GM21528 (cell line): ENCODE measurements around the gene STK17B.

Source experiments
- ATAC-seq: cut with Tn5 transposase; IDR thresholded peaks from one replicate; pipeline ENCODE4 v1.9.1; 2021; ENCODE audit warnings: mild to moderate bottlenecking, moderate library complexity; ENCODE audit not compliant: unreplicated experiment, low FRiP score

The STK17B gene

DNA sequence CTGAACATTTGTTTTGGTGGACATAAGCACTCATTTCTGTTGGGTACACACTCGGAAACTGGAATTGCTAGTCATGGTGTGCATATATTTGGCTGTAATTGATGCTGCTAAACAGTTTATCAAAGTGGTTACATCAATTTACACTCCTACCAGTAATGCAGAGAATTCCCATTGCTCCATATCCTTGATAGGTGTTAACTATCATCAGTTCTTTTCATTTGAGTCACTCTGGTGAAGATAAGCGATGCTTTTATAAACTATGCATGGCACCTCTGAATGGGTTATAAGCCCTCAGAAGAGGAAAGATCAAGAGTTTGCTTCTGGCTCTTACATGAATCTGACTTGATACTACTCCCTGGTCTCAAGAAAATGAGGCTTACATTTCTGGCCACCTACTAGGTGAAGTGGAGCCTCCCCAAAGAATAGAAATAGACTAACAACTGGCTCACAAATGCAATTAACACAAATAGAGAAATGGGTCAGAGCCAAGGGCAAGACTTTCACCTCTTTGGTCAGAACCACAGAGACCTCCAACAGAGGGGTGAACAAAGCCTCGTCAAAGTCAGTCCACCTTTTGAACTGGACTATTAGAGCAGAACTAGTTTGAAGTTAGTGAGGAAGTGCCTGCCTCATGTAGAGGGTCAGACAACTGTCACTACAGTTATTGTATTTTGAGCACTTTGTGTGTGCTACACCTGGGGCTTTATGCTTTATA lies 15.0 kb upstream of the STK17B start:
- ATAC-seq = no peak

DNA sequence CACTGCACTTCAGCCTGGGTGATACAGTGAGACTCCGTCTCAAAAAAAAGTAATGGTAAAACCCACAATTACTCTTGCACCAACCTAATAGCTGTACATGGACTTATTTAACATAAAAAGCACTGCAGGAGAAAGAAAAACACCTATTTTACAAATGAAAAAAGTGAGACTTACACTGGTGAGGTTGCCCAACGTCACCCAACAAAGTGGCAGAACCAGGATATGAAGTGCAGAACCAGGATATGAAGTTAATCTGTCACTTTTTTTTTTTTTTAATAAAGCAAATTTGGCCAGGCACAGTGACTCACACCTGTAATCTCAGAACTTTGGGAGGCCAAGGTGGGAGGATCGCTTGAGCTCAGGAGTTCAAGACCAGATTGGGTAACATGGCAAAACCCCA lies 13.5 kb upstream of the STK17B start:
- ATAC-seq = no peak

DNA sequence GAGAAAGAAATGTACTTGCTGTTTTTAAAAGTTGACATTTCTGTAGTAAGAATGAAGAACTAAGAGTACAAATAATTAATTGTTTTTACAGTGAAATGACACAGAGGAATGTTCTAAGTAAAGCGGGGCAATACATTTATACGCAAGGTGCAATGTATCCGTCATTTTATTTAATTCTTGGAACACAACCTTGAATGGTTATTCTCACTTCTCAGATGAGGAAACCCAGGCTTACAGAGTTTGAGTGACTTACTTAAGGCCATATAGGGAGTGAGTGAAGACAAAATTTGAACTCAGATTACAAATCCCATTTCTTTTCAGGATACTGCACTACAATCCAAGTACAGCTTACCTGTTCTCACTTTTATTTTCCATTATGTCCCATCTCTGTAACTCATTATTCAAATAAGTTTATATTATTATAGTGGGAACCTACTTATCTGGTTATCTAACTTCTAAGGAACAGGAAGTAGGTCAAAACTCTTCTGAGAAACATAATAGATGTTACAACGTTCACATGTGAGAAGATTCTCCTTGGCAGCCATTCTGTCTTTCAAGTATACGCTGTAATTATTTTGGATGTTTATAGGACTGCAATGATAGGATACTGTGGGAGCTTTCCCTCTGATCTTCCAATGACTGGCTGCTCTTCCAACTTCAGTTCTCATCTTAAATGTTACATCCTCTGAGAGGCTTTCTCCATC lies 12.3 kb upstream of the STK17B start:
- ATAC-seq = no peak

DNA sequence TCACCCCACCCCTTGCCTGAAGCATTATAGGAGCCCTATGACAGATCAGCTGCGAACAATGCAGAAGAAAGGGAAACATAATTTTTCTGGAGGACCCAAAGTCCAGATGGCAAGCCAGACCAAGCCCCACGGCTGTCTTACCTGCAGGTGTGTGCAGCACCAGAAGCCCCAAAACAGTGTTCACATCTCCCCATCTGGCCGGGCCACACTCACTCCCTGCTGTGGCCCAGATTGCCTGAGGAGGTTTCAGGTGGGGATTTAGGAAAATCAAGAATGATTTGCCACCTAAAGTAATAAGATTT lies 11.7 kb upstream of the STK17B start:
- no peak for ATAC-seq

DNA sequence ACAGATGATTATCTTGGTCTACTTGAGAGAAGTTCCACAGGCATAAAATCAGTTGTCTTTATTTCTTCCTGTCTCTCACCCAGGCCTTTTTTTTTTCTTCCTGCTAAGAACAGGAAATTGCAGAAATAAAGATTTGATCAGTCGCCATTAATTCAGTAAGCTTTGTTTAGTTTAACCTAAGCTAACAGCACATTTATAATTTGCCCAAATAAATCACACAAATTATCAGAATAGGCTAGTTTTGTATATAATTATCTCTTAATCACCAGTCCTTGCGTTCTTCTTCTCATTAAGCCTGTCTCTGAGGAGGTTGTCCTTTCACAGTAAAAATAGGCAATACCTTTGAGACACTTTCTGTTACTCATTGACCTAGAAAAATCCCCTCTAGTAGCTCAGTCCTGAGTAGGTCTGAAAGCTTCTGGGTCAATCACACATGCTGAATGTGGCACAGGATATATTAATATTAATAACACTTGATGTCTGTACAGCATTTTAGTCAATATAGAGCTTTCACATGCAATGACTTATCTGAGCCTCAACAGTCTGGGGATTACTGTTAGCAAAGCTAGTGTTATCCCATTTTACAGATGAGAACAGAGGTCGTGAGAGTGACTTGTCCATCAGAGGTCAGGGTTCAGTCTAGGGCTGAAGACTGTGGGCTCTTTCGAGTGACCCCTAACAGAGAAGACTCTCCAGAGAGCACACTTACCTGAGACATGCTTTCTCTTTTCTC lies 11.2 kb upstream of the STK17B start:
- peak; percentile 80 for ATAC-seq

DNA sequence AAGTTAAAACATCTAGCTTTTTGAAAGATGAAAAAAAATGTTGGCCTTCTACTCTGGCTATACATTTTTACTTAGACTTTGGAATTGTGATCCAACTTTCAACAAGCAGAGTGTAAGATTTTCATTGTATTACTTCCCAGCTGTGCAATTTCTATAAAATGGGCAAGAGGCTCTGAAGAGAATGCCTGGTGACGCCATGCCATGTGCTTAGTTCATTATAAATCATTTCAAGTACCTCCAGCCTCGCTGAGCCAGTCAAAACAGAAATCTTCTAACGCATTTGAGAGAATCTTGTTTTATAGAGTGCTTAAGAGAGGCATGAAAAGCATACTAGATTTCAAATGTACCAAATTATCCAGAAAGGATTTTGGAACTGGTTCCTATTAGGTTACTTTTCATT lies 10.1 kb upstream of the STK17B start:
- ATAC-seq = no peak

DNA sequence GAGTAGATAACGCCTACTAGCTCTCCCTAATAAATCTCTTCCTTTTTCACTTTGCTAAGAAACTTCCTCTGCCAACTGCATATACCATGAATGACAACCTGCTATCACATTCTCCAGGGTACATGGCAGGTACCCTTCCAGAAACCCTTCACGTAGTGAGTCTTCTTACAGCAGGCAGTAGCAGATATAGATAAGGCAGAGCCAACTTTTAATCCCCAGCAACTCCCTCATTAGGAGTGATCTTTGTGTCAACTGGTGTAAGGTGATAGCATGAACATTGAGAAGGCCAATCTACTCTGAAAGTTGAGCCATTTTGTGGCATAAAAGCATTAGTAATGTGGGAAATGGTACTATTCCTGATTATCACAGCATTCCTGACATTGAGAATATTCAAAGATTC lies 5.7 kb upstream of the STK17B start:
- no peak for ATAC-seq

DNA sequence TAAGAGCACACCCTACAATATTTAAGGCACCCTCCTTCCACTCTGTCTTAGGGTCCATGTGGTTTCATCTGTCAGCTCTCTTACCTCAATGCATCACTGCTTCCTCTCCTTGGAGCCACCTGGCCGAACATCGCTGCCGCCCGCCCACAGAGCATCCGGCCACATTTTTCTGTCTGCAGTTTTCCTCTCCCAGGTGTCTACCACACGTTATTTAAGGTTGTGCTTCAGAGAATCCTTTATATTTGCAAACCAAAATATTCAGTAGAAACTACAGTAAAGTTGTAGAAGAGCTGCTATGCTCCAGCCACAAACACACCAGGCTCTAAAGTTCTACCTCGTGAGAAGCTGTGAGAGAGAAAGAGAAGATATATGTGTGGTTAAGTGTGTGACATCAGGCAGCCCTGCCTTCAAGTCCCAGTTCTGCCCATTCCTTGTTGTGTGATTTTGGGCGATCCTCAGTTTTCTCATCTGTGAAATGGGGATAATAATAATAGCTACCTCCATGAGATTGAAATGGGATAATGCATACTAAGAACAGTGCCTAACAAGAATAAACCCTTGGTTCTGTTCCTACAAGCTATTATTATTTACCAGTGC lies 4.9 kb upstream of the STK17B start:
- ATAC-seq = peak; percentile 76

DNA sequence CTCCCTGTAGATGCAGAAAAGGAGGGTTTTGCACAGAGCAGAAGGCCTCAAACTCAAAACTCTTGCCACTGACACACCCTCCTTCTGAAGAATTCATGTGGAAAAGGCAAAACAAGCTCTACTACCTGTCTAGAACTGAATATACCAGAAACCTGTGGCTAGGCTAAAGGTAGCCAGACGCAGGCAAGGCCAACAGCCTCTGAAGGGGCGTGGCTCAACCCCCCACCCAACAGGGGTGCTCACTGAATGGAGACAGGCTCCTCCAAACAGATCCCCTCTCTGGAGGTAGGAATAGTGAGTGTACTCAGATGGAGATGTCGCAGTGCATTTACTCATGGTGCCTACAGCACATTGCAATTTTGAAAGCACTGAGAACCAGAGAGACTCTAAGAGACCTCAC lies 3.0 kb upstream of the STK17B start:
- ATAC-seq = no peak

DNA sequence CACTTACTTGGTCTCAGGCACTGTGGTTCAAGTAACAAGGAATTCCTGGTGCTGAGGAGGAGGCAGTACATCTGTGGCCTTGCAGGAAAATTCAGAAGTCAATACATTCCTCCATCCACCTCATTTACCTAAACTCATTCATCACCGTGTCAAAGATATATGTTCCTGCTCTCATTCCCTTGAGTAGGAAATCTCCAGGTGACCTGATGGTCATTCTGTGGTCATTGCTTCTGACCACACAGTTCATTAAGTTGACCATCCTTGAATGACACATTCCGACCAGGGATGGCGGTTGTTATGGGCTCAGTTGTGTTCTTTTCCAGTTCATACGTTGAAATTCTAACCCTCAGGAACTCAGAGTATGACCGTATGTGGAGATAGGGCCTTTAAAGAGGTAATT lies 2.1 kb upstream of the STK17B start:
- ATAC-seq = no peak

DNA sequence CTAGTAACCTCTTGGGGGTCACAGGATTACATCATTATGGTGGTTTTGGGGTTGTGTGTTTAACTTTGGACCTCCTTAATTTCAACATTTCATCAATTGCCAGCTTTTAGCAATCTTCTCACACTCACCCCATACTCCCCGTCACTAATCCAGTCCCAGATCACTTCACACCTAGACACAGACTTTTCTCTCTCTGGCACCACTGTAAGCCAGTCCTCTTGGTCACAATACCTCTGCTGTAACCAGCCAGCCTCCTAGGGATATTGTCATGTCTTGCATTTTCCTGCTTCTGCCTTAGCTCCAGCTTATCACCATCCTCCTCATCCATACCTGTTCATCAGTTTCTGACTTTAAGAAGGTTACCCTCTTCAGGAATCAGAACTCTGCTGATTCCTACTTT lies 1.6 kb upstream of the STK17B start:
- no peak for ATAC-seq

DNA sequence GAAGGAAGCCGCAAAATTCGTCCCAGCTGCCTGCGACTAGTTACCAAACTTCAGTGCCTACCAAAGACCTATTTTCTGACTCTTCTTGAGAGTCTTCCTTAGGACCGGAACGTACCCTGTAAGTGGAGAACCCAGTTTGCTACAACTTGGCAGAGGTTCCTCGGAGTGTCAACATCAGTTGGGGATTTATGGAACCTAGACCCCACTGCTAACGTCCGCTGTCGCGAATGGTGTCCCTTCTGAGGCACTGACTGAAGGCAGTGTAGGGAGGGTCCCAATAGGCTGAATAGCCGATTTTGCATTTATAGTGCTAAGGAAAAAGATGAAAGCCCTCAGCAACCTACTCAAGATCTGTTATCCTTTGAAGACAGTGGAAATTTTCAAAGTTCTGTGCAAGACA lies 568 bp upstream of the STK17B start:
- no peak for ATAC-seq

DNA sequence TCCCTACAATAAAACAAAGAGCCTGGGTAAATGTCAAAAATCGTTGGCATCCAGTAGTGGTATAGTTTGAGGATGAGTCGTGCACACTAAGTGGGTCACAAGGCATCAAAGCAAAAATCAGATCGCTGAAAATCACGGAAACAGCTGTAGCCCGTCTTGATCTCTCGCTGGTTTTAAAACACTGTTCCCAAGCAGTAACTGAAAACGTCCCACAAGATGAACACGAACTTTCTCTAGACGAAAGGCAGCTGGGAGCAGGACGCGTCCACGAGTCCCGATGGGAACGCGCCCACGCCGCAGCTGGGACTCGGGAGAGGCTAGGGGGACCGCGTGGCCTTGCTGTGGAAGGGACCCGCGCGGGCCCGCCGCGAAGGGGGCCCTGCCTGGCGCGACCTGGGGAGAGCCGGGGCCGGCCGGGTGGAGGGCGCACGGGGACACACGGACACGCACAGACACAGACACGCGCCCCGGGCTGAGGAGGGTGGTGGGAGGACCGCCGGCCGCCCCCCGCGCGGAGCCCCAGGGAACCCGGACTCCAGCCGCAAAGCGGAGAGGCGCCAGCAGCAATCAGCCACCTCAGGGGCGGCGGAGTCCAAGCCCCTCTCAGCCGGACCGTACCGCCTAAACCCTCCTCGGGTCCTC lies 651 bp downstream of the STK17B start:
- peak; percentile 14 for ATAC-seq

DNA sequence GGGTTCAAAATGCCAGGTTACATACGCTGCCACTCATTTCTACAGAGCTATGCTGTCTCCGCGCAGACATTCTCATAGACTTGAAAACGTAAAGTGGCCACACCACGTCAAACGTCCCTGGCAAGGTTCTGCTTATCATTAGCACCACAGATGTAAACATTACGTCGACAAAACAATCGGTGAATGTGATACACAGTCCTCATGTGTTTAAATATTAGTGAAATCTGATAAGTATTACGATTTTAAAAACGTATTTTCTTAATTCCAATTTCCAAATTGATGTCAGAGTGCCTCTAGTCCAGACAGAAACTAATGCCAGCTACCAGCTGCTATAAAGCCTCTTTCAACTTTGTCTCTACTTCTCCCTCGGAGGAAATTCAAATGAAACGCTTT lies 1.2 kb downstream of the STK17B start:
- ATAC-seq = no peak

DNA sequence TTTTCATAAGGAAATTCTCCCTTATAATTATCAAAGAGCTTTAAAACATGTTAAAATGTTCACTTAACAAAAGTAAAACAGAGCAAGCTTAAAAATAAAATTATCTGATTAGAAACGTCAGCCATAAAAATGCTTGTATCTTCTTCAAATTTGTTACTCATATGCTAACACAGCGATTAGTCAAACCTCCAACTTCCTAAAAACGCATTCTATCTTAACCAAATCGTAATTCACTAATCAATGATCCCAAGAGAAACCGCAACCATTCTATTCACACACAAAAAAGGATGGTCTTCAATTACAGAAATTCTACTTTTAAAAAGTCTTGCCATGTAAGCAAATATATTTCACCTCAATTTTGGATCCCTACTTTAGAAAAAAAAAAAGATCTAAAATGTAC lies 1.9 kb downstream of the STK17B start:
- ATAC-seq = no peak

DNA sequence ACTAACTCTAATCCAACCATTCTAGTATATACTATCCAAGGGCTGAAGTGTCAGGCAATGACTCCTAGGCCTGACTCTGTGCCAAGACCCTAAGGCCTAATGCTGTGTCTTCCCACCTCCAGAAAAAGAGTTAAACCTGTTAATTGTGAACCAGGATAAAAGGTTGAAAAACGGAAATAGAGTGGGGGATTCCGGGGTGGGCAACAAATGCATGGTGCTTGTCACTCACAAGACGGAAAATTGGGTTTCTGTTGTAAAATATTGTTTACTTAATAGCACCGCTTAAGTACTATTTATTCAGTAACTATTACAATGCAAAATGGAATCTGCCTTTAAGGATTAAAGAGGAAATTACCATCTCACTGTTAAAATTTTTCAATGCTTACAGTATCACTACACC lies 3.2 kb downstream of the STK17B start:
- no peak for ATAC-seq

DNA sequence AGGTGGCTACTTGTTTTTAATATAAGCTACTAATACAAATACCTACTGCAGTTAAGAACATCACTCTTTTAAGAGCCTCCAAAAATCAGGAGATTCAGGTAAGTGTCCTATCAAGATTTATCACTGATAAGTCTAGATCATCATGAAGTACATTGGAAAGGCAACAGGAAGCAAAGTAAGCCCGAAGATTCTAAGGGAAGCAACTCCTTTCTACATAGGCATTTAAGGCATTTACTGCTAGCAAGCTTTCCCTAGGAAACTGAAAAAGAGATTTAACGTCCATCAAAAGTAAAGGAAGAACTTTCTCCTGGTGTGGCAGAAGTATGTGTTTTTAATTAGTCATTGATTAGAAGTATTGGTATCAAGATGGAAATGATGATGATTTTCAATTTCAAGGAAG lies 3.7 kb downstream of the STK17B start:
- ATAC-seq = no peak

DNA sequence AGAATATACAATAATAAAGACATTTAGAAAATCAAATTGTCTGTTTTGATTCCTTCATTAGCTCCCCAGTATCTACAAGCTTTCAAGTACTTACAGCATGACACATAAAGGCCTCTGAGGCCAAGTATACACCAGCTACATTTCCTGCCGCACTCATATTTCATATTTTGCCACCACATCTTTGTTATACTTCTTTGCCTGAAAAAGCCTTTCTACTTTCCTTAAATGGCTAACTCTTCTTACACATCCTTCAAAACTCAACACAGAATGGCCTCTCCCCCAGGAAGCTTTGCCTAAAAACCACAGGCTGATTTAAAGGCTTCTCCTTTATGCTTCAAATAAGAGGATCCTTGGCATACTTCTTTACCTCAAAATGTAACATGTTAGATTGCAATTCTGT lies 4.5 kb downstream of the STK17B start:
- ATAC-seq = no peak

DNA sequence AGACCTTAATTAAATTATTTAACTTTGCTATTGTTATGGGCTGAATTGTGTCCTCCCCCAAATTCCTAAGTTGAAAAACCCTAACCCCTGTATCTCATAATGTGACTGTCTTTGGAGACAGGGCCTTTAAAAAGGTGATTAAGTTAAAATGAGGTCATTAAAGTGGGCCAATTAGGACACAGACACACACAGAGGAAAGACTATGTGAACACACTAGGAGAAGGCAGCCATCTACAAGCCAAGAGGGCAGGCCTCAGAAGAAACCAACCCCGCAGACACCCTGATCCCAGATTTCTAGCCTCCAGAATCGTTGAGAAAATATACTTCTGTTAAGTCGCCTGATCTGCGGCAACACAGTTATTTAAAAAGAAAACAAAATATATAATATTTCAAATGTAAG lies 6.4 kb downstream of the STK17B start:
- ATAC-seq = no peak

DNA sequence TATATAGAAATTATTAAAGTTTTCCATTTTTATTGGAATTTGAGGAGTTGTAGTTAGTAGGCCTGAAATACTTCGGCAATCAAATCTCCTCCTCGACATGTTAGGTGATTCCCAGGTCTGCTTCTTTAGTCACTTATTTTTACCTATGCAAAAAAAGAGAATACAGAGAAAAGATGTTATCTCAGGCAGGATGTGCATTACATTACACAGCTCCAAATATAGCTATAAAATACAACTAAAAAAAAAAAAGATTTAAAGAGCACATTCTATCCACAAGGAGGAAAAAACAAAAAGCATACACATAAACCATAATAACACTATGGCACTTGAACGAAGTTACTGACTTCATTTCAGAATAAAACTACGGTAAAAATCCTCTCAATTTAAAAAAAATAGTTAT lies 8.1 kb downstream of the STK17B start:
- ATAC-seq = no peak

DNA sequence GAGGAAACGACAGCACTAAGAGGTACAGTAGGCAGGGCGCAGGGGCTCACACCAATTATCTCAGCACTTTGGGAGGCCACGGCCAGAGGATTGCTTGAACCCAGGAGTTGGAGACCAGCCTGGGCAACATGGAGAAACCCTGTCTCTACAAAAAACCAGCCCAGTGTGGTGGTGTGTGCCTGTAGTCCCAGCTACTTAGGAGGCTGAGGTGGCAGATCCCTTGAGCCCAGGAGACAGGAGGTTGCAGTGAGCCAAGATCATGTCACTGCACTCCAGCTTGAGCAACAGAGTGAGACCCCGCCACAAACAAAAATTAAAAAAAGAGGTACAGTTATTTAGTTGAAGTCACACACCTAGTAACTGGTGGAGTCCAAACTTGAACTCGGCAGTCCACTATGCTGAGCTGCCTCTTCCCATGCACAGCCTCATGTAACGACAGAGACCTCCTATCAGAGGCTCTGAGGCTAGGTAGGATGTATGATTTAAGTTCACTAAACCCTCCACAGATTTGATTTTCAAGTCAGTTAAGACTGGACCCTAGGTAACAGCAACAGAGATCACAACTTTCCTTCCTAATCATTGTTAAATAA lies 8.7 kb downstream of the STK17B start:
- ATAC-seq = no peak
